Measurements from ENCODE around the gene PRMT9.

Gene PRMT9

DNA sequence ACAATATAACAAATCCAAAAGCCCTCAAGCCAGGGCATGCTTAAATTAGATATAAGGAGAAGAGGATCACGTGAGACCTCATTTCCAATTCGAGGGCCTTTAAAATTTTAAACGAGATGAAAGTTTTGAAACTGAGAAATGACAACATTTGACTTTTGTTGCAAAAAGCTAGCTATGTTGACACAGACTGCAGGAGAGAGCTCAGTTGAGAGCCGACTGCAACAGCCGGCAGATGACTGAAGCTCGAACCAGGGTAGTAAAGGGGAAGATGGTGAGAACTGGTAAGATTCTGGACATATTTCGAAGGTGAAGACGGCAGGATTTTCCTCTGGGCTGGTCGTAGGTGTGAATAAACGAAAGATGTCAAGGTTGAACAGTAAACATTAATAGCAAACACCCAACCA lies 773 bp downstream of the PRMT9 start:
- peak; percentile 47 for DNase-seq
- in situ Hi-C loops (cut with MboI; ENCODE audit: low pct_unique_long_range_greater_than_20kb, low sequenced_read_pairs), result no loop called here

DNA sequence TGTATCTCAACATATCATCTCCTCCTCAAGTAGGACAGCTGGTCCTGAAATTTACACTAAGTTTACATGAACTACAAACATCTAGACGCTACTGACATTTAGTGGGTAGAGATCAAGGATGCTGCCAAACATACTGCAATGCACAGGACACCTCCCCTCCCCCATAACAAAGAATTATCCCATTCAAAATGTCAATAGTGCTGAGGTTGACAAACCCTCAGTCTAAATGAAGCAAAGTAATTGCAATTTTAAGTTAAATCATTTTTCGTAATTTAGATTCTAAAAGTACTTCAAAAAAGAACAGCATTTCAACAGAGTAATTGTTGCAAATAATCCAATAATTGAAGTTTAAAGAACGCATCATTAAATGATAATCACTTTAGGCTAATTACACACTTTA lies 1.2 kb downstream of the PRMT9 start:
- in situ Hi-C loops (cut with MboI; ENCODE audit: low pct_unique_long_range_greater_than_20kb, low sequenced_read_pairs), result no loop called here
- no peak for DNase-seq

DNA sequence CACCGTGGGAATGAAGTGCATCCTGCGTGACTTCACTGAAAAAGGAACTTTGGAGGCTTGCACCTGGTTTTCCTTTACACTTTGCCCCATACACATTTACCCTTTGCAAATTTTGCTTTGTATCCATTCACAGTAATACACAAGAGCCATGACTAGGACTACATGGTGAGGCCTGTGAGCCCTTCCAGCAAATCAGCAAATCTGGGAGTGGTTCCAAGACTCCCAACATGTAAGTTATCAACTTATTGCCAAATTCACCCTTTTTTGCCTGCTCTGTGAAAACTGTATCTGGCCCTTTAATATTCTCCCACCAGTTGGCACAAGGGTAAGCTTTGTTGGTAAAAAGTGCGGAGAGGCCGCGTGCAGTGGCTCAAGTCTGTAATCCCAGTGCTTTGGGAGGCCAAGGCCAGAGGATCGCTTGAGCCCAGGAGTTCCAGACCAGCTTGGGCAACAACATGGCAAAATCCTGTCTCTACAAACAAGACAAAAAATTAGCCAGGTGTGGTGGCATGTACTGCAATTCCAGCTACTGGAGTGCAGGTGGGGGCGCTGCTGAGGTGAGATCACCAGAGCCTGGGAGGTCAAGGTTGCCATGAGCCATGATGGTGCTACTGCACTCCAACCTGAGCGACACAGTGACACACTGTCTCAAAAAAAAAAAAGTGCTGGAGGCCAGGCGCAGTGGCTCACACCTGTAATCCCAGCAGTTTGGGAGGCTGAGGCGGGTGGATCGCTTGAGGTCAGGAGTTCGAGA lies 5.0 kb downstream of the PRMT9 start:
- no peak for DNase-seq
- in situ Hi-C loops (cut with MboI; ENCODE audit: low pct_unique_long_range_greater_than_20kb, low sequenced_read_pairs), result no loop called here

DNA sequence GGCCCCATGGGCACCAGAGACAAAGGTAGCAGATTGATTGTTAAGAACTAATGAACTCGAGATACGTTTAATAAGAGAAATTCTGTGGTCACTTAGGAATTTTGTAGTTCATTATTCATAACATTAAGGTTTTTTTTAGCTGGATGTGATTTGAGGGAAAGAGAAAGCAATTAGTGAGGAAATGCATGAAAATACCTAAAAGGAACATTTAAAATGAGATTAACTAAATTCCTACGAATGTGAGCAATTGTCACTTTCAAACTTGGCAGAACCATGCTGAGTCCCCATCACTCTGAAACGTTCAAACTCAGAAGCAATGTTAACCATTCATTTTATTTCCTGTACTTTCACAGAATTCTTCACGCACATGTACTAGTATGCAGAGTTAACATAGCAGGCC lies 5.9 kb downstream of the PRMT9 start:
- in situ Hi-C loops (cut with MboI; ENCODE audit: low pct_unique_long_range_greater_than_20kb, low sequenced_read_pairs), result no loop called here
- no peak for DNase-seq

DNA sequence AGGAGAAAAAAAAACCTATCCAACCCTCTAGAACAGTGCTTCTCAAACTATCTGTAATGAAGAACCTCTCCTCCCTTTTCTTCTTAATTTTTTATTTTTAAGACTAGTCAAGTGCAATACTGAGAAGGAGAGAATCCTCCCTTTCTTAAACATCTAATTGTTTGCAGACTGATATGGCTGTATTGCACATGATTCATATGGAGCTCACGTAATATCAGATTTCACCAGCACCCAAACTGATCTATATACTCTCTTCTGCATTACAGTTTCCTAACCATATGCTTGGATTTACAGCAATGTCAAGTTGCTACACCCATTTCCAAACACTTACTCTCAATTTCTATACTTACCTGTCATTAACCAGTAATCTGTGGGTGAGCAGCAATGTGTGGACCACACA lies 9.5 kb downstream of the PRMT9 start:
- no peak for DNase-seq
- in situ Hi-C loops (cut with MboI; ENCODE audit: low pct_unique_long_range_greater_than_20kb, low sequenced_read_pairs), result no loop called here

DNA sequence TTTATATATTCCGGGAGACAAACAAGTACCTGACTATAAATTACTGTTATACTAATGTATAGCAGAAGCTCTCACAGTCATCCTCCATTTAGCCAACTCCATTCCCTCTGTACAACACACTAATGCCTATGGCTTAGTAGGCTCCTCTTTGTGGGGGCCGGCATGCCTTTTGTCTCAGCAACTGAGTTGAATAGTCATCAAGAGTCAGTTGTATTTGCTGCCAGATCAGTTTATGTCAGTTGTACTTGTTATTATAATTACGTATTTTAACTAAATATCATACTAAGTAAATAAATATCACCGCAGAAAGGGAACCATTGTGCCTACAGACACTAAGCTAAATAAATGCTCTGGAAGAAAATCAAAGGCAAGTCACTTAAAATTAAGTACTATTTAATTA lies 9.9 kb downstream of the PRMT9 start:
- no peak for DNase-seq
- in situ Hi-C loops (cut with MboI; ENCODE audit: low pct_unique_long_range_greater_than_20kb, low sequenced_read_pairs), result no loop called here

DNA sequence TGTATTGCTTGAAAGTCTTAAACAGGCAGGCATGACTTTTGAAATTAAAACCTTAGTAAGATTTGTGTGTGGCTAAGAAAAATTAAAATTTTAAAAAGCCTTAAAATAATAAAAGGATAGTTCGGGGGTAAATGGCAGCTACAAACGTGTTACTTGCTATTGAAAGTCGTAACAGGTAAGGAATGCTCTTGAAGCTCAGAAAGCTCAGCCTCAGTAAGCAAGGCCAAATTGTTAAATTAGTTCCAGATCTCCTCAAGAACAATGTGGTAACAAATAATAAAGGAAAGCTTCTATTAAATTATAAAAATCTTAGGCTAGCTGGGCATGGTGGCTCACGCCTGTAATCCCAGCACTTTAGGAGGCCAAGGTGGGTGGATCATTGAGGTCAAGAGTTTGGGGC lies 25.5 kb downstream of the PRMT9 start:
- no peak for DNase-seq
- in situ Hi-C loops (cut with MboI; ENCODE audit: low pct_unique_long_range_greater_than_20kb, low sequenced_read_pairs), result no loop called here

DNA sequence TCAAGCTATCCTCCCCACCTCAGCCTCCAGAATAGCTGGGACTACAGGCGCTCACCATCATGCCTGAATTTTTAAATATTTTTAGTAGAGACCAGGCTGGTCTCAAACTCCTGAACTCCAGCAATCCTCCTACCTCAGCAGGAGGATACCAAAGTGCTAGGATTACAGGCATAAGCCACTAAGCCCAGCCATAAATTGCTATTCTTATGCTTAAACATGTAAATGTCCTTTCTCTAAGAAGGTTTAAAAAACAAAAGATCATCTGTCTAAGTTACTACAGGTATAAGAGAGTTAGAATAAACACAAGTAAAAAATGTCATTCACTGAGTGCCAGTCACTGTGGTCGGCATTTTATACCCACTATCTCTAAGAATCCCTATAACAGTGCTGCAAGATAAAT lies 28.3 kb downstream of the PRMT9 start:
- no peak for DNase-seq
- in situ Hi-C loops (cut with MboI; ENCODE audit: low pct_unique_long_range_greater_than_20kb, low sequenced_read_pairs), result no loop called here

DNA sequence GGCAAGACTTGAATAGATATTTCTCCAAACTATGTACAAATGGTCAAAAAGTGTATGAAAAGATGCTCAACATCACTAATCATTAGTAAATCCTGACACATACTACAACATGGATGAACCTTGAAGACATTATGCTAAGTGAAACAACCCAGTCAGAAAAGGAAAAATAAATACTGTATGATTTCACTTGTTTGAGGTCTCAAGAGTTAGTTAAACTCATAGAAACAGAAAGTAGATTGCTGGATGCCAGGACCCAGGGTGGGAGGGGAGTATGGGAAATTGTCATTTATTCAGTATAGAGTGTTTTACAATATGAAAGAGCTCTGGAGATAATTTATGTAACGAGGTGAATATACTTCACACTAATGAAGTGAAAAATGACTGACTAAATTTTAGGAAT lies 32.4 kb downstream of the PRMT9 start:
- in situ Hi-C loops (cut with MboI; ENCODE audit: low pct_unique_long_range_greater_than_20kb, low sequenced_read_pairs), result no loop called here
- DNase-seq, result no peak

DNA sequence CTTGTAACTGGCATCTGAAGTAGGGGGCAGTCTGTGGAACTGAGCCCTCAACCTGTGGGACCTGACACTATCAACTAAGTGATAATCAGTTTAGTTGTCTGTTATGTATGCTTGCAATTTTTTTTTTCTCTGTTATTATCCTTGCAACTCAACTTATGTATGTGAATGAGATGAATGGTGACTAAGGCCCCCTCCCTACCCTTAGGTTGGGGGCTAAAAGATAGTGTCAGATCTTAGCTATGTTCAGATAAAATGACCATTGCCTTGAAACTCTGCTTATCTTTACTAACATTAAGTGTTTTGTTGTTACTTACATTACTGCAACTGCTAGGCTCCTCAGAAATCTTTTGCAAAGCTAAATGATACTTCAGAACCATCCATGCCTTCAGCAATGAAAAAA lies 35.3 kb downstream of the PRMT9 start:
- in situ Hi-C loops (cut with MboI; ENCODE audit: low pct_unique_long_range_greater_than_20kb, low sequenced_read_pairs), result no loop called here
- no peak for DNase-seq

DNA sequence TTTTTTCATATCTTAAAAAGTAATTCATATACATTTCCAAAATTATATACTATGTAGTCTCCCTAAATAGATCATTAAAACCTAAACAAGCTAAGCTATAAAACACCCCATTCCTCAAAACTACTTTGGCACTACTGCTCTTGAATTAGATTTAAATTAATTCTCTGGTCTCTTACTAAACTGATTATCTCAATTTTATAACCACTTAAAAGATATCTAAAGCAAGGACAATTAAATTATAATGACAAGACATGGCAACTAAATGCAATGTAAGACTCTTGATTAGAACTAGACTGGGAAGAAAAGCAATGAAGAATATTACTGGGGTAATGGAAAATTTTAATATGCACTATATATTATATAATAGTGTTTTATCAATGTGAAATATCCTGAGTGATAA lies 38.9 kb downstream of the PRMT9 start:
- DNase-seq, result no peak
- in situ Hi-C loops (cut with MboI; ENCODE audit: low pct_unique_long_range_greater_than_20kb, low sequenced_read_pairs), result no loop called here

DNA sequence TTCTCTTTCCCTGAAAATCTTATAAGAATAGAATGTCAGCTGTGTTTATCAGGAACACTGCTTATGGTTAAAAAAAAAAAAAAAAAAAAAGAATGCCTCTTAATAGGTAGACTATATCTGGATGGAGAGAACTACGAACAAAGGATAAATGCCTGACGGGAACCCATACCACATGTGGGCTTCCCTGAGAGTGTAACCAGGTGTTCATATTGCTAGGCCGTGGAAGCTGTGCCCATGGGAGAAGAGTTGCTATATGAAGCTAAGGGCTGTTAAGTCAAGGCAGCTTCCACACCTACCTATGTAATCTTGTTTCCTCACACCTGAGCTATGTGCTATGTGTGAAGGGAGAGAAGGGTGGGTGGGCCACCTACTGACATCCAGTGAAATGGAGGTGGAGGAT lies 39.5 kb downstream of the PRMT9 start:
- DNase-seq, result no peak
- in situ Hi-C loops (cut with MboI; ENCODE audit: low pct_unique_long_range_greater_than_20kb, low sequenced_read_pairs), result no loop called here

DNA sequence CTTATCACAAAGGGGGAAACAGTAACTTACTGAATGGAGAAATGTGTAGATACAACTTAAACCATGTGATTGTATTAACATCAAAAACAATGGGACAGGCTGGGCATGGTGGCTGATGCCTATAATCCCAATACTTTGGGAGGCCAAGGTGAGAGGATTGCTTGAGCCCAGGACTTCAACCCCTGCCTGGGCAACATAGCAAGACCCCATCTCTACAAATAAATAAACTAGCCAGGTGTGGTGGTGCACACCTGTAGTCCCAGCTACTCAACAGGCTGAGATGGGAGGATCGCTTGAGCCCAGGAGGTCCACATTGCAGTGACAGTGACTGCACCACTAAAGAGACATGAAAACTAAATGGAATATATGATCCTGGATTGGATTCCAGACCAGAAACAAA lies 40.3 kb downstream of the PRMT9 start:
- in situ Hi-C loops (cut with MboI; ENCODE audit: low pct_unique_long_range_greater_than_20kb, low sequenced_read_pairs), result no loop called here
- DNase-seq, result no peak

DNA sequence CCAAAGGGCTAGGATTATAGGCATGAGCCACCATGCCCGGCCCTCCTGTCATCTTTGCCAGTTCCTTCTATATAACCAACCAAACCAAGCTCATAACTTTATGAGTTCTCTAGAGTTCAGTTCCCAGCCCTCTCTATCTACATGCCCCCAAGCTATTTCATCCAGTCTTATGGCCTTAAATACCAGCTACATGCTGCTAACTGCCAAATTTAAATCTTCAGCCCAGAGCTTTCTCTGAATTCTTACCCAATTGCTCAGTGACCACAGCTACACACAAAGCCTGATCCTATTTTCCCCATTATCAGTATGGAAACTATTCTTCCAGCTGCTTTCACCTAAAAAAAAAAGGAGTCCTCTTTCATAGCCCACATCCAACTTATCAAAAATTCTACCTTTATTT lies 43.6 kb downstream of the PRMT9 start:
- DNase-seq, result no peak
- in situ Hi-C loops (cut with MboI; ENCODE audit: low pct_unique_long_range_greater_than_20kb, low sequenced_read_pairs), result no loop called here

DNA sequence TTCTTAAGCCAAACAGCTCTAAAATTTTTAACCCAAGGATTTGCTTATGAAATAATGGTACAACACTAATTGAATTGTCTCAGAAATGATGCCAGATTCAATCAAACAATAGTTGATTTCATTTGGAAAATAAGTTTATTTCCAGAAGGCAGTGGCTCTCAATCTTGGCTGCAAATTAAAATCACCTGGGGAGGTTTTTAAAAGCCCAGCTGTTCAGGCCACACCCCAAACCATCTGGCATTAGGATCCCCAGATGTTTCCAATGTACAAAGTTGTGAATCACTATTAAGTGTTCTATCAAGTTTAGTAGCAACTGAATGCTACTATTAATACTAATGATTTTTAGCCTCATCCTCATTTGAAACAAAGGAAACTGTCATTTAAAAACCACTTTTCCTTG lies 44.6 kb downstream of the PRMT9 start:
- DNase-seq, result no peak
- in situ Hi-C loops (cut with MboI; ENCODE audit: low pct_unique_long_range_greater_than_20kb, low sequenced_read_pairs), result no loop called here

DNA sequence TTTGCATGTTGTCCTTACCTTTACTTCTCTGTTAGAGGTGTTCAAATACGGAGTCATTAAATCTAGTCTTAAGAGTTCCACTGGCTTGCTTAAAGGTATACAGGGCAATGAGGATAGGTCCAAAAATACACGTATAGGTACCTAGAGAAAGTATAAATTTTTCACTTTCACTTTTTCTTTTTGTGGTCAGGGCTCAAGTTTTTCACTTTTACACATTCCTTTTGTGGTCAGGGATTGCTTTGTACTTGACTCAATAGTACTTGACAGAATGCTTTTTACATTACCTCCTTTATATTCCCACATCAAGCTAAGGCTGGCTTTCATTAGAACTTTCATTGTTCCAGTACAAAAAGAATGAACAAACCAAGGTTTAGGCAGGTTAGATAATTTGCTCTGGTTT lies 45.0 kb downstream of the PRMT9 start:
- DNase-seq, result no peak
- in situ Hi-C loops (cut with MboI; ENCODE audit: low pct_unique_long_range_greater_than_20kb, low sequenced_read_pairs), result no loop called here

DNA sequence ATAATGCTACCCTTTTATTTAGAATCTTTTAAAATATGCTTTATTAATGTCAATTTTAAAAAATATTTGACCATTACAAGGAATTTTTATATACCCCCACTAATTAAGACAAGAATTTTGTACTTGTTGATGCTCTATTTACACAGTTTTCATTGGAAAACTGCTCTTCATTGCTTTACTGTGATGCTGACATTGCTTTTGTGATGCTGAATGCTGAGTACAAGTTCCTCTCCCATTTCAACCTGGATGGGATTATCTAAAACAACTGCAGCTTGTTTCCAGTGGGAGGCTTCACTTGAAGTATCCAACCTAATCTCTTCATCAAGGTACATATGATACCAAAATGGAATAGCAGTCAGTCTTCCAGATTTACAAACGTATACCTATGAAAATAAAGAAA lies 45.6 kb downstream of the PRMT9 start:
- in situ Hi-C loops (cut with MboI; ENCODE audit: low pct_unique_long_range_greater_than_20kb, low sequenced_read_pairs), result no loop called here
- no peak for DNase-seq

DNA sequence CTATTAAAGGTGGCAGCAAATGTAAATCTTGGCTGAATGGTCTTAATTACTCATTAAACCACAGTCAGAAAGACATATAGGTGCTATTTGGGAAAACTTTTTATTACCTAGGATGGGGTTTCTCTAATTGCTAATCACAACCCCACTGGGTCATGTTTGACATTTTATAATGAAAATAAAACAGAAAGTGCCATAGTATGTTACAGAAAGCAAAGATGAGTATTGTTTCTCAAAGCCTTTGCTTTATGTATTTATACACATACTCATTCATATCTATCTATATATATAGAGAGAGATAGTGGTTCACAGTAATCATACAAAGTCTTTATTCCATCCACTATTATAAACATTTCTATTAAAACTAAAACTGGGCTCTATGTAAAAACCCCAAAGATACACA lies 48.6 kb downstream of the PRMT9 start:
- no peak for DNase-seq
- in situ Hi-C loops (cut with MboI; ENCODE audit: low pct_unique_long_range_greater_than_20kb, low sequenced_read_pairs), result no loop called here

DNA sequence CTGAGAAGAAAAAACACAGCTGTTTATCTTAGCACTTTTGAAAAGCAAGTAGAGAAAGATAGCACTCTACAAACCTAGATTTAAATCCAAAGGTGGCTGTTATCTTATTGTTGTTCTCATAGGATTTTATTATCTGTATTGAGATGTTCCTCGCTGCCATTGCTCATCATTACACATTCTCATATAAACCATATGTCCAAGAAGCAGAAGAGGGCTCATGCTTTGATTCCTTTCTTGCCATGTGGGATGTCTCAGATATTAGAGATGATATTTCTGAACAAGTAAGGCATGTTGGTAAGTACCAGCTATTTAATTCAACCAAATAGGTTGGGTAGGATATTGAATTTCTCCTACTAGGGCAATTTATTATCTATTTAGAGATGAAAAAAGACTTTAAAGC lies 50.3 kb downstream of the PRMT9 start:
- DNase-seq, result no peak
- in situ Hi-C loops (cut with MboI; ENCODE audit: low pct_unique_long_range_greater_than_20kb, low sequenced_read_pairs), result no loop called here

DNA sequence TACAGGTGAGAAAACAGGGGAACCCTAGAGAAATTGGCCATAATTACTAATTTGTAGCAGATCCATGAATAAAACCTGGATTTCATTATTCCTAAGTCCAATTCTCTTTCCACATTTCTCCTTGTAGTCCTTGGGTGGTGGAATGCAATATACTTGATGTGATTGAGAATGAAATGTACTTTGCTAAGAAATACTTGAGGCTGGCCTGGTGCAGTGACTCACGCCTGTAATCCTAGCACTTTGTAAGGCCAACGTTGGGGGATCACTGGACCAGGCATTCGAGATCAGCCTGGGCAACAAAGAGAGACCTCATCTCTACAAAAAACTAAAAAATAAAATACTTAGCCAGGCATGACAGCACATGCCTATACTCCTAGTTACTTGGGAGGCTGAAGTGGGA lies 50.9 kb downstream of the PRMT9 start:
- in situ Hi-C loops (cut with MboI; ENCODE audit: low pct_unique_long_range_greater_than_20kb, low sequenced_read_pairs), result no loop called here

DNA sequence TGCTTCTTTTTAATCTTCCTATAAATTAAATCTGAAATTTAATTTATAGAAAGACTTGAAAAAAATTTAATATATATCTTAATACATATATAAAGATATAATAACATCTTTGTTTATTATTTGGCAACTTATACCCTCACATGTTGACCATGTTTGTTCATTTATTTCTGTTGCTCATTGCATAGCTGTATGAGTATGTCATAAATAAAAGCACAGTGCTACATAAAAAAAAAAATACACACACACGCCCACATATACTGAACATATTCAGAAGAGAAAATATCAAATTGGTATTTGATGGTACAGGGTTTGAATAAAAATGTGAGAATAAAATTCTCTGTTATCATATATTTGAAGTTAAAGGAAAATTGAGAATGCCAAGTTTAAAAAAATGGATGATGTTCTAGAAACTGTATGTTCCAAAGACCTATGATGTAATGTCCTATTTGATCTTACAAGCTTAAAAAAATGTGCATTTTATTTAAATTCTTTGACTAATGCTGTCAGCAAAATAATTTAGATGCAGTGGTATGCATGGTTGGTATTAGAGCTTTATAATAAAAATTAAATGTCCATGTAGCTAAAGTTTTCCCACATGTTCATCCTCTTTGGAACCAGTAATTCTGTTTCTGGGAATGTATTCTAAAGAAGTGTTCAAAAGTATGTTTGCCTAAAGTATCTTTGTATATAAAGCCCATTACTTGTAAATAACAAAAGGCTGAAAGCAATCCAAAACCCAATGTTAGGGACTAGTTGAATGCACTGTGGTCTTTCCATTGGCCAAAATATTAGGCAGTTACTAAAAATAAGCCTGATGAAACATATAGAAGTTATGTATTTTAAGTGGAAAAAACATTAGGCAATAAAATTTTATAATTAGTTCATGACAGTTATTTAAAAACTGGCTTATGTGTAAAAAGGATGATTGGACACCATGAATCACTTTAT lies 53.9 kb downstream of the PRMT9 start:
- DNase-seq, result no peak
- in situ Hi-C loops (cut with MboI; ENCODE audit: low pct_unique_long_range_greater_than_20kb, low sequenced_read_pairs), result no loop called here

More for the DNA sequence above, 50.9 kb downstream of the PRMT9 start:
- no peak for DNase-seq

All from KBM-7 (cell line).